GM23338 (cell line): ENCODE measurements around the gene C18orf54. TPM values are rescaled to one million over a fixed set of nuclear protein-coding genes. Genes with fewer than 3 reads are reported as not detected.

Source experiments
- ATAC-seq: fragments of 200-7000 bp; cut with Tn5 transposase; 3 replicates; pipeline ENCODE4 v1.9.1; 2020
- DNase-seq: peaks from one replicate; pipeline ENCODE4 v3.0.0-alpha.2; 2015; ENCODE audit warnings: low spot score
- H2AFZ ChIP-seq: fragments of 200-600 bp; sonication (generic); 2 replicates; pipeline ENCODE4 v1.8.0; 2016; ENCODE audit warnings: antibody characterized with exemption, mild to moderate bottlenecking, moderate library complexity
- H3F3A ChIP-seq: fragments of 200-600 bp; sonication (generic); replicated peaks from 2 replicates; pipeline ENCODE4 v1.8.0; 2017; ENCODE audit warnings: antibody characterized with exemption, mixed run types, low read depth
- H3K27ac ChIP-seq: fragments of 200-600 bp; sonication (generic); 2 replicates; pipeline ENCODE4 v1.6.1; 2016; ENCODE audit warnings: low read depth
- H3K27me3 ChIP-seq: fragments of 200-600 bp; sonication (generic); 2 replicates; pipeline ENCODE4 v1.8.0; 2016; ENCODE audit warnings: mild to moderate bottlenecking, mixed run types, moderate library complexity; ENCODE audit not compliant: insufficient read depth
- H3K36me3 ChIP-seq: fragments of 200-600 bp; sonication (generic); 2 replicates; pipeline ENCODE4 v1.8.0; 2016; ENCODE audit warnings: mild to moderate bottlenecking; ENCODE audit not compliant: insufficient read depth
- H3K4me1 ChIP-seq: fragments of 200-600 bp; sonication (generic); 2 replicates; pipeline ENCODE4 v1.8.0; 2016; ENCODE audit warnings: mild to moderate bottlenecking, moderate library complexity; ENCODE audit not compliant: insufficient read depth
- H3K4me2 ChIP-seq: fragments of 200-600 bp; sonication (generic); 2 replicates; pipeline ENCODE4 v1.7.1; 2017; ENCODE audit warnings: mixed run types
- H3K4me3 ChIP-seq: fragments of 200-600 bp; sonication (generic); 2 replicates; pipeline ENCODE4 v1.6.1; 2016; ENCODE audit warnings: mixed run types
- H3K79me2 ChIP-seq: fragments of 200-600 bp; sonication (generic); replicated peaks from 2 replicates; pipeline ENCODE4 v1.8.0; 2017; ENCODE audit warnings: mild to moderate bottlenecking; ENCODE audit not compliant: insufficient read depth
- H3K9me2 ChIP-seq: fragments of 200-600 bp; sonication (generic); 2 replicates; pipeline ENCODE4 v1.8.0; 2017; ENCODE audit not compliant: insufficient read depth
- H4K20me1 ChIP-seq: fragments of 200-600 bp; sonication (generic); replicated peaks from 2 replicates; pipeline ENCODE4 v1.8.0; 2017; ENCODE audit warnings: mild to moderate bottlenecking; ENCODE audit not compliant: insufficient read depth
- H3K27ac Mint-ChIP-seq: 2 replicates; pipeline ENCODE4 v1.8.0; 2020; ENCODE audit warnings: inconsistent platforms, mild to moderate bottlenecking, moderate library complexity, mixed read lengths
- H3K27me3 Mint-ChIP-seq: 3 replicates; pipeline ENCODE4 v1.8.0; 2022; ENCODE audit warnings: low read depth, mild to moderate bottlenecking, moderate library complexity, mixed read lengths, inconsistent platforms; ENCODE audit not compliant: insufficient read depth, poor library complexity
- H3K36me3 Mint-ChIP-seq: 3 replicates; pipeline ENCODE4 v1.8.0; 2021; ENCODE audit warnings: low read depth, mild to moderate bottlenecking, inconsistent platforms, moderate library complexity, mixed read lengths
- H3K4me1 Mint-ChIP-seq: 3 replicates; pipeline ENCODE4 v1.8.0; 2020; ENCODE audit warnings: mild to moderate bottlenecking, inconsistent platforms, mixed read lengths
- H3K4me3 Mint-ChIP-seq: 3 replicates; pipeline ENCODE4 v1.8.0; 2021; ENCODE audit warnings: moderate library complexity, mild to moderate bottlenecking, inconsistent platforms, mixed read lengths
- H3K9me3 Mint-ChIP-seq: 3 replicates; pipeline ENCODE4 v1.8.0; 2020; ENCODE audit warnings: moderate library complexity, mild to moderate bottlenecking, inconsistent platforms, mixed read lengths
- CREB1 ChIP-seq: fragments of 250-450 bp; sonication (Bioruptor Pico); IDR thresholded peaks from 2 replicates; pipeline ENCODE4 v1.5.0; 2020; ENCODE audit warnings: low read depth, mild to moderate bottlenecking, moderate library complexity
- EZH2 ChIP-seq: fragments of 200-600 bp; sonication (generic); IDR thresholded peaks from one replicate; pipeline ENCODE4 v1.8.0; 2017; ENCODE audit warnings: antibody characterized with exemption, mild to moderate bottlenecking, low read depth; ENCODE audit not compliant: unreplicated experiment
- JUNB ChIP-seq: IDR thresholded peaks from one replicate; pipeline ENCODE4 v1.6.1; 2016; ENCODE audit warnings: antibody characterized with exemption; ENCODE audit not compliant: unreplicated experiment
- POLR2AphosphoS5 ChIP-seq: IDR thresholded peaks from 2 replicates; pipeline ENCODE4 v1.6.1; 2016; ENCODE audit warnings: antibody characterized with exemption, low read depth
- ZNF462 ChIP-seq: fragments of 250-450 bp; sonication (Bioruptor Pico); IDR thresholded peaks from 2 replicates; pipeline ENCODE4 v1.5.0; 2020; ENCODE audit warnings: mild to moderate bottlenecking, moderate library complexity
- polyA plus RNA-seq: library from polyadenylated mRNA; unstranded; fragments of >200 nt; fragmentation: Nextera tagmentation; extraction: Ambion mirVana; gene quantifications from 2 replicates; pipeline ENCODE4 v1.2.1, GENCODE V29; 2016
- total RNA-seq: library from RNA; depleted of rRNA; stranded (reverse); fragments of >200 nt; shearing (Covaris generic); gene quantifications from 2 replicates; pipeline ENCODE4 v1.2.3, GENCODE V29; 2014

The C18orf54 gene
- total and polyA plus RNA-seq, 2 experiments from 2014 or later: 13.9 to 29.6 TPM

DNA sequence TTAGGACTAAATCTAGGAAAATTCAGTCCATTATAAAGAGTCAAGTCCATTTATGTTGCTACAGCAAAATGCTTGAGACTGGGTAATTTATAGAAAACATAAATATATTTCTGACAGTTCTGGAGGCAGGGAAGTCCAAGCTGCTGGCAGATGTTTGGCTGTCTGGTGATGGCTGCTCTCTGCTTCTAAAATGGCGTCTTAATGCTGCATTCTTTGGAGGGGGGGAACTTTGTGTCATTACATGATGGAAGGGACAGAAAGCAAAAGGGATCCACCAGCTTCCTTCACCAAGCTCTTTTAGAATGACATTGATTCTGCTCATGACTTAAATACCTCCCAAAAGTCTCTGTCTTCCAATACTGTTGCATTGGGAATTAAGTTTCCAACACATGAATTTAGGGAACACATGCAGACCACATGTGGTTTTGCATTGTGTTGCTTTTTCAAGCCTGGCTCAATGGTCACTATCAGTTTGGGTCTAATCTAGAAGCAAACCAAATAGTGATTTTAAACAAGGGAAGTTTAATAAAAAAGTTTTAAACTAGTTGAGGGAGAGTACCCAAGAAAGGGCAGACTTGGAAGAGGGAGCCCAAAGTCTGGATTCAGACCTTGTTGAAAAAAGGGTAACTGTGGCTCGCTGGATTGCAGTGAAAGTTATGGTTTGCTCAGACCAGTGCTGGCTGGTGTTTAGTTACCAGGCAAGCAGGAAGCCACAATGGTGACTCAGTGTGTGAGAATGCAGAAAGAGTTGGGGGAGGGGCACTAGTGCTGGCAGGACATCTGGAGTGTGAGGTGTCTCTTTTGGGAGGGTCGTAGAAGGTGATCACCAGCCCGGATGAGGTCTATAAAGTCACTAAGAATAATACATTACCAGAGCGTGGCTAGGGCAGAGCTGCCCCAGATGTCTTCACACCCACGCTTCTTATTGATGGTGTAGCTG is 30.8 kb downstream of the C18orf54 start:
- Histone ChIP-seq H4K20me1 (no peaks in the 10 kb centered on the region), H2AFZ (no peak overlapping the region), H3K27me3 (no peaks in the 10 kb centered on the region), H3K4me1 (peaks cover 13% of the 10 kb centered on the region; the same call in 1 of the 2 replicates), H3F3A (no peaks in the 10 kb centered on the region), H3K27ac (no peak overlapping the region), H3K36me3 (no peaks in the 10 kb centered on the region), H3K9me2 (0 out of 2 replicates have a peak, but pooled peaks cover 4% of the 10 kb centered on the region), H3K4me2 (no peak overlapping the region), H3K79me2 (no peaks in the 10 kb centered on the region), H3K4me3 (no peak overlapping the region)
- TF ChIP-seq ZNF462 (CRISPR knock-in tag) (0 out of 2 replicates have a peak, but pooled peaks have one; percentile 31), JUNB (no peak), CREB1 (CRISPR knock-in tag) (0 out of 2 replicates have a peak, but pooled peaks have one; percentile 14), EZH2 (no peak), POLR2AphosphoS5 (no peak)
- Mint-ChIP-seq H3K9me3 (peaks cover 16% of the 10 kb centered on the region; the same call in 2 of the 3 replicates), H3K4me3 (no peak overlapping the region), H3K27ac (peak overlapping the region; percentile 4), H3K27me3 (no peaks in the 10 kb centered on the region), H3K4me1 (peaks cover 21% of the 10 kb centered on the region), H3K36me3 (peaks cover 19% of the 10 kb centered on the region; the same call in 2 of the 3 replicates)
- DNase-seq: peak; percentile 90
- ATAC-seq: peak; percentile 90
